K562 (cell line): ENCODE measurements around the gene RAI1. TPM values are rescaled to one million over a fixed set of nuclear protein-coding genes. Genes with fewer than 3 reads are reported as not detected.

Experiments used
- POLR3G ChIP-seq: IDR thresholded peaks from 2 replicates; pipeline ENCODE4 v1.6.1; 2011; ENCODE audit not compliant: insufficient read length, insufficient replicate concordance; ENCODE audit errors: extremely low read depth
- ZBTB40 ChIP-seq, 2 experiments: fragments of 450-650 bp in 1 of 2; sonication (generic) in 1 of 2; formaldehyde crosslinking in 1 of 2; IDR thresholded peaks; 2 replicates each; pipeline versions ENCODE4 v1.7.1 to v1.9.0; 2016 to 2022; ENCODE audit warnings: inconsistent platforms in 1 of 2, mild to moderate bottlenecking in 1 of 2, missing genetic modification reagents in 1 of 2
- ZNF584 ChIP-seq: fragments of 200-800 bp; sonication (Bioruptor generic); IDR thresholded peaks from 2 replicates; pipeline ENCODE4 v1.6.1; 2016; ENCODE audit warnings: low read depth, mild to moderate bottlenecking, missing genetic modification characterization, missing compliant biosample characterization
- polyA plus RNA-seq, 8 experiments: library from polyadenylated mRNA; depleted of rRNA in 4 of 8; stranded (reverse) in 5 of 8; unstranded in 3 of 8; fragments of >200 nt; fragmentation: Nextera tagmentation in 2 of 8; fragmentation: Illumina TruSeq in 1 of 8; extraction: Ambion mirVana in 2 of 8; extraction: Trizol in 1 of 8; gene quantifications; 2 replicates each; pipeline versions ENCODE4 v1.2.1 to v1.2.3, GENCODE V29; 2011 to 2014; ENCODE audit warnings: inconsistent platforms in 1 of 8, missing spikeins in 1 of 8
- total RNA-seq, 7 experiments: library from RNA; depleted of rRNA in 6 of 7; stranded (reverse); fragments of >200 nt in 6 of 7; fragmentation: Illumina TruSeq in 2 of 7; extraction: Trizol in 2 of 7; gene quantifications; 2 replicates each; pipeline versions ENCODE4 v1.2.1 to v1.2.3, GENCODE V29; 2011 to 2021; ENCODE audit warnings: low replicate concordance in 1 of 7
- TF ChIP-seq, protein P1 (sequence below), 2 experiments: fragments of 150-350 bp in 1 of 2; IDR thresholded peaks; 2 replicates each; pipeline ENCODE4 v1.6.1; 2012 to 2016; ENCODE audit warnings: low read depth in 2 of 2, low read length in 2 of 2, mild to moderate bottlenecking in 1 of 2, moderate library complexity in 1 of 2

RAI1 gene
- total and polyA plus RNA-seq, 9 of the 15 experiments (the other 6 are each of a cell fraction or from before 2014, with no cell fraction given) = 0.68 to 19.9 (median 5.5) TPM

DNA sequence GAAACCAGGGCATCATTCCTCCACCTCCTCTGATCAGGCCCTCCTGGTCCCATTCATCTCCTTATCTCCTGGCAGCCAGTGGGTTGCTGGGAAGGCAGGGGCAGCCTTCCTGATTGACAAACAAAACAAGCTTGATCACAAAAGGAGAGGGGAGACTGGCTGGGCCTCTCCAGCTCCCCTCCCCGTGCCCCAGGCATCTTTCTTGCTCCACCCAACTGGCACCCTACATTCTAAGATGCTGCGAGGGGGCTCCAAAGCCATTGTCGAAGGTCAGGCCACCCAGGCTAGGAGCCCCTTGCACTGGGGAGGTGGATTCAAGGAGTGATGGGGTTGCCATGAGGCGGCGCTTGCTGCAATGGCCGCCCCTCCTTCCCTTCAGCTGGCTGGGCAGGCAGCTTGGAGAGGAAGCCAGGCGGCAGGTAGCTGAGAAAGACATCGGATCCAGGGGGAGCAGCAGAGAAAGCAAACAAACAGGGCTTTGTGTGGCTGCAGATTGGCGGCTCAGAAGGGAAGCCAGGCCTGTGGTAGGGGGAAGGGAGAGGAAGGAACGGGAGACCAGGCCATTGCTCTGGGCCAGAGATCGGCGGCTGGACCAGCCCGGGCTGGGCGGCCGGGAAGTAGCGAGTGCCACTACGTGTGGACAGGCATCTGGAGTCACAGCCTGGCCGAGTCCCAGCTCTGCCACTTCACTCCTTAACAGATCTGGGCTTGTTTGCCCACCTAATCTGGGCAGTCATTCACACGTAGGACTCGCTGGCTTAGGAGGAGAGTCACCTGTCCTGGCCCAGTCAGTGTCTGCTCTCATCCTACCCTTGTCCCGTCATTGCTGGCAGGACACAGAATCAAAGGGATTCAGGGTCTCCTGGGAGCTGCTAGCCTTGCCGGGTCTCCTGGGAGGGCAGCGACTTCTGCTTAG, 12.3 kb downstream of the RAI1 start (continued):
- TF ChIP-seq ZBTB40 (IDR thresholded peaks at IDR 0.05) (no peak), ZBTB40 (CRISPR knock-in tag; IDR thresholded peaks at IDR 0.05) (no peak), ZNF584 (CRISPR knock-in tag) (no peak), POLR3G (no peak)
- TF ChIP-seq, protein P1, sequence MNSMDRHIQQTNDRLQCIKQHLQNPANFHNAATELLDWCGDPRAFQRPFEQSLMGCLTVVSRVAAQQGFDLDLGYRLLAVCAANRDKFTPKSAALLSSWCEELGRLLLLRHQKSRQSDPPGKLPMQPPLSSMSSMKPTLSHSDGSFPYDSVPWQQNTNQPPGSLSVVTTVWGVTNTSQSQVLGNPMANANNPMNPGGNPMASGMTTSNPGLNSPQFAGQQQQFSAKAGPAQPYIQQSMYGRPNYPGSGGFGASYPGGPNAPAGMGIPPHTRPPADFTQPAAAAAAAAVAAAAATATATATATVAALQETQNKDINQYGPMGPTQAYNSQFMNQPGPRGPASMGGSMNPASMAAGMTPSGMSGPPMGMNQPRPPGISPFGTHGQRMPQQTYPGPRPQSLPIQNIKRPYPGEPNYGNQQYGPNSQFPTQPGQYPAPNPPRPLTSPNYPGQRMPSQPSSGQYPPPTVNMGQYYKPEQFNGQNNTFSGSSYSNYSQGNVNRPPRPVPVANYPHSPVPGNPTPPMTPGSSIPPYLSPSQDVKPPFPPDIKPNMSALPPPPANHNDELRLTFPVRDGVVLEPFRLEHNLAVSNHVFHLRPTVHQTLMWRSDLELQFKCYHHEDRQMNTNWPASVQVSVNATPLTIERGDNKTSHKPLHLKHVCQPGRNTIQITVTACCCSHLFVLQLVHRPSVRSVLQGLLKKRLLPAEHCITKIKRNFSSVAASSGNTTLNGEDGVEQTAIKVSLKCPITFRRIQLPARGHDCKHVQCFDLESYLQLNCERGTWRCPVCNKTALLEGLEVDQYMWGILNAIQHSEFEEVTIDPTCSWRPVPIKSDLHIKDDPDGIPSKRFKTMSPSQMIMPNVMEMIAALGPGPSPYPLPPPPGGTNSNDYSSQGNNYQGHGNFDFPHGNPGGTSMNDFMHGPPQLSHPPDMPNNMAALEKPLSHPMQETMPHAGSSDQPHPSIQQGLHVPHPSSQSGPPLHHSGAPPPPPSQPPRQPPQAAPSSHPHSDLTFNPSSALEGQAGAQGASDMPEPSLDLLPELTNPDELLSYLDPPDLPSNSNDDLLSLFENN (IDR thresholded peaks at IDR 0.05; ENCODE audit: low read depth in 2 of 2, low read length in 2 of 2) = no peak
